Stimulated activated CD4-positive, alpha-beta T cell treated with anti-CD3 and anti-CD28 coated beads, TNF-alpha, amount 100 ng/mL, for 1 hour (primary cell): ENCODE data around the gene CLTCL1.

Source experiments
- DNase-seq, 3 donors: peaks; one replicate each; pipeline ENCODE4 v3.0.0-alpha.2; 2020; ENCODE audit warnings: low read depth in 3 of 3, low spot score in 1 of 3

The CLTCL1 gene

DNA sequence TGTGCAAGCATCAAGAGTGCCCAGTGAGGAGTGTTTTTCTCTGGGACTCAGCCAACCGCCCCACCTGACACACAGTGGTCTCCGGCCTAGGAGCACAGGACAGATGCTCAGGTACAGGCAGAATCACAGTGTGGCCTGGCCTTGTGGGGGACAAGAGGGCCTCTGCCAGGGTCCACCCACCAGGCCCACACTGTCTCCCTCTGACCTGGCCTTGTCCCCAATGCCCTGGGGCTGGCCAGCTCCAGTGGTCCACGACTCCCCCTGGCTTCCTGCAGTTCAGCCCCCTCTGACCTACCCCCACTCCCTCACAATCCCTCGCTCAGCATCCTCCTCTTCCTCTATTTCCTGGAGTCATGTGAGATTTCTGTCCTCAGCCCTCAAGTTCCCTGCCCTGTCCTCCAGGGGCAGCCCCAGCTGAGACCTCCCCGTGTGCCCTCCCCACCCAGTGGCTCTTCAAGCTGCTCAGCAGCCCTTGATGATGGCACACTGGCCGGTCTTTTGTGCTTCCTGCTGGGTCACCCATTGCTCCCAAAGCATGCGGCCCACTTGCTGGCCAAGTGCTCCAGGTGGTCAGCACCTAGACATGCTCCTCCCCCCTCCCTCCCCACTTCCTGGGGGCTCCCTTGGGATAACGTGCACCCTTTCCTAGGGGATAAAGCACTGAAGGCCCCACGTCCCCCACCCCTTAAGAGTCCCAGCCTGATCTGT, 158.7 kb downstream of the CLTCL1 start:
- DNase-seq, result no peak

- no peak for DNase-seq
Observed at GRCh38 chr22:19132153-19132552, 159.4 kb downstream of the CLTCL1 start.

DNA sequence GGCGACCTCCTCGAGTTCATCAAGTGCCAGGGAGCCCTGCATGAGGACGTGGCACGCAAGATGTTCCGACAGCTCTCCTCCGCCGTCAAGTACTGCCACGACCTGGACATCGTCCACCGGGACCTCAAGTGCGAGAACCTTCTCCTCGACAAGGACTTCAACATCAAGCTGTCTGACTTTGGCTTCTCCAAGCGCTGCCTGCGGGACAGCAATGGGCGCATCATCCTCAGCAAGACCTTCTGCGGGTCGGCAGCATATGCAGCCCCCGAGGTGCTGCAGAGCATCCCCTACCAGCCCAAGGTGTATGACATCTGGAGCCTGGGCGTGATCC, 159.9 kb downstream of the CLTCL1 start:
- DNase-seq, result no peak

GRCh38 chr22:19130959-19131684, 160.4 kb downstream of the CLTCL1 start, which contains the start of gene TSSK2:
TSS of gene TSSK2 (plus strand) at chr22:19131308. CDS start at chr22:19131400, 92 bp downstream.
- DNase-seq, result no peak

DNA sequence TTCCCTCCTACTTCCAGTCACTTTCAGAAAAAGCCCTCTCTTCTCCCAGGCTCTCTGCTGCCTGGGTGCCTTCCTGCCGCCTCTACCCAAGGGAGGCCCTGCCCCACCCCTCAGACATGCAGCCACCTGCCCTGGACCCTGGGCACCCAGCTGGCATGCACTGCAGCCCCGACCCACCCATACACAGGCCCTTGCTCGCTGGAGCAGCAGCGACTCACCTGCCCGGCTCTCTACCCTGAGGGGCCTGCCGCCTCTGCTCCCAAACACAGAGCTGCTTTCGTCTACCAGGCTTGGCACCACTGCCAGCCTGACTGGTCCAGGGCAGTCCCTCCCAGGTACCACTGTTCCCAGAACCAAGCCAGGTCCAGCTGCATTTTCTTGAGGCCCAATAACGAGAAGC, 161.6 kb downstream of the CLTCL1 start:
- DNase-seq, result no peak
